NT2/D1 (cell line): ENCODE measurements around the gene TUBA3D.
"Not testable (repeated sequence)": the region's sequence is repeated elsewhere in the genome, so short reads cannot be mapped to it uniquely, and the experiment has no call there.

ENCODE experiments used
- YY1 ChIP-seq: IDR thresholded peaks from 2 replicates; pipeline ENCODE4 v1.6.1; 2011; ENCODE audit not compliant: insufficient read length, insufficient read depth
- ZNF274 ChIP-seq: IDR thresholded peaks from 2 replicates; pipeline ENCODE4 v1.6.1; 2011; ENCODE audit warnings: mild to moderate bottlenecking, low read depth, low read length

GRCh38 chr2:131527131-131528001 lies 51.4 kb downstream of the TUBA3D start, which contains the start of gene CCDC74A:
- TF ChIP-seq ZNF274, YY1: not testable (repeated sequence)
